ENCODE data around the gene OSBPL2. TPM values are rescaled to one million over a fixed set of nuclear protein-coding genes. Genes with fewer than 3 reads are reported as not detected.

The OSBPL2 gene
- total and polyA plus RNA-seq, 2 donors (not counting 3 experiments of a cell fraction or from before 2014, with no cell fraction given) = 13.1 to 33.0 TPM

GRCh38 chr20:62344092-62344491 lies 105.8 kb downstream of the OSBPL2 start:
- peaks cover 4 to 19% of the 10 kb centered on the region in 2 experiments for H3K36me3 ChIP-seq (ENCODE audit: control insufficient read depth in 2 of 2, extremely low read depth in 1 of 2, insufficient read depth in 2 of 2, low read length in 2 of 2)
- no peaks in the 10 kb centered on the region for H3K27me3 ChIP-seq (ENCODE audit: control insufficient read depth in 2 of 2, insufficient read depth in 2 of 2, low read length in 2 of 2)
- no peak overlapping the region for H3K27ac ChIP-seq (ENCODE audit: insufficient read depth, low read depth, low read length)
- DNase-seq (ENCODE audit: low read depth, low spot score) (no peak), FAIRE-seq (no peak)
- CTCF ChIA-PET = interaction anchor here (1.7 to 1.8 kb wide), 2 partner anchors 32 to 38 kb away, joined by 4 to 5 read pairs; no protein-coding TSS in a partner anchor
- H3K9me3 ChIP-seq (replicated peaks; ENCODE audit: control insufficient read depth, insufficient read depth, low read length) = no peaks in the 10 kb centered on the region
- no peak overlapping the region for H3K4me3 ChIP-seq (replicated peaks in 1 of 3; ENCODE audit: insufficient read depth in 1 of 3, low read depth in 1 of 3, low read length in 3 of 3)
- no peak overlapping the region for H3K4me2 ChIP-seq (ENCODE audit: insufficient read depth, low read length)
- POLR2A ChIA-PET = no interaction called here
- H3K9me1 ChIP-seq (replicated peaks; ENCODE audit: control insufficient read depth, extremely low read depth, insufficient read depth, low read length) = no peaks in the 10 kb centered on the region
- H2AFZ ChIP-seq (ENCODE audit: low read depth, low read length) = no peak overlapping the region
- H3K79me2 ChIP-seq (ENCODE audit: control insufficient read depth, insufficient read depth, low read length) = peaks cover 5% of the 10 kb centered on the region
- no peak for TF ChIP-seq POLR2A (IDR thresholded peaks at IDR 0.05; ENCODE audit: low read depth, low read length)
- TF ChIP-seq MAX (IDR thresholded peaks at IDR 0.05; ENCODE audit: insufficient read depth, insufficient read length) = no peak
- TF ChIP-seq JUN (IDR thresholded peaks at IDR 0.05; ENCODE audit: borderline replicate concordance, insufficient read depth, insufficient read length, low read depth) = no peak
- no peak for TF ChIP-seq EZH2 (IDR thresholded peaks at IDR 0.05; ENCODE audit: borderline replicate concordance, low read depth, low read length, severe bottlenecking)
- no peak for TF ChIP-seq GATA2 (IDR thresholded peaks at IDR 0.05; ENCODE audit: insufficient read depth, insufficient read length, low read depth, low read length)
- TF ChIP-seq POLR2AphosphoS5 (IDR thresholded peaks at IDR 0.05; ENCODE audit: insufficient read depth, low read depth, low read length) = no peak
- no peak for TF ChIP-seq CTCF (IDR thresholded peaks at IDR 0.05; ENCODE audit: extremely low read depth in 1 of 2, insufficient read depth in 1 of 2, low read depth in 1 of 2, low read length in 2 of 2)
- TF ChIP-seq MYC (IDR thresholded peaks at IDR 0.05; ENCODE audit: low read depth, low read length) = no peak
- no peak for TF ChIP-seq FOS (IDR thresholded peaks at IDR 0.05; ENCODE audit: borderline replicate concordance, insufficient read depth, low read length)
- H3K9ac ChIP-seq (replicated peaks; ENCODE audit: extremely low read depth, insufficient read depth, low read length) = no peak overlapping the region
- H4K20me1 ChIP-seq (replicated peaks; ENCODE audit: control insufficient read depth, extremely low read depth, insufficient read depth, low read length) = no peaks in the 10 kb centered on the region
- no peaks in the 10 kb centered on the region for H3K4me1 ChIP-seq (ENCODE audit: control insufficient read depth, extremely low read depth, insufficient read depth, low read length)
- no TSS peak for BruUV-seq (replicated peaks)
- intact Hi-C loops (cut with micrococcal nuclease) = loop anchor here (5.0 kb wide), 1 partner anchor 38 kb away; no protein-coding TSS in a partner anchor
- dilution Hi-C loops (cut with MboI; ENCODE audit: extremely low pct_ligation_motif_present, low sequenced_read_pairs) = no loop called here

Data from endothelial cell of umbilical vein (primary cell).